ENCODE data around the gene GNG3.
"Not testable (repeated sequence)": the region's sequence is repeated elsewhere in the genome, so short reads cannot be mapped to it uniquely, and the experiment has no call there.

Gene GNG3

DNA sequence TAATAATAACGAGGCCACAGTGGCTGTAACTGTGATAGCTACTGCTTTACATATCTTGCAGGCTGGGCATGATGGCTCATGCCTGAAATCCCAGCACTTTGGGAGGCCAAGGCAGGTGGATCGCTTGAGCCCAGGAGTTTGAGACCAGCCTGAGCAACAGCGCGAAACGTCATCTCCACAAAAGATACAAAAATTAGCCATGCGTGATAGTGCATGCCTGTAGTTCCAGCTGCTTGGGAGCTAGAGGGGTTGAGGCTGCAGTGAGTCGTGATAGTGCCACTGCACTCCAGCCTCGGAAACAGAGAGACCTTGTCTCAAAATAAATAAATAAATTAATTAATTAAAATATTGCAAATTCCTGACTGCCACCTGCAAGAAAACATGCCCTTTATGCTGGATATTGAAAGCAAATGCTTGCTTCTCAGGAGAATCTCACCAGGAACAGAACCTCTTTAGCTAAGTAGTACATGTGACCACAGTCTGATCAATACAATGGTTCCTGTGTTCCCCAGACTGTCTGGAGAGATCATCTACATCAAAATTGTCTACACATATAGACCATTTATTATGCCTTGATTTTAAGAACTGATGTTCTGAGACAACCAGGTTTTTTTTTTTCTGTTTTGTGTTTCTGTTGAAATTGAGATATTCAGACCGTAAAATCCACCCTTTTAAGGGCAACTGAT lies 40.1 kb downstream of the GNG3 start:
- no peak for DNase-seq (ENCODE audit: low read depth)
- TF ChIP-seq, protein P1, sequence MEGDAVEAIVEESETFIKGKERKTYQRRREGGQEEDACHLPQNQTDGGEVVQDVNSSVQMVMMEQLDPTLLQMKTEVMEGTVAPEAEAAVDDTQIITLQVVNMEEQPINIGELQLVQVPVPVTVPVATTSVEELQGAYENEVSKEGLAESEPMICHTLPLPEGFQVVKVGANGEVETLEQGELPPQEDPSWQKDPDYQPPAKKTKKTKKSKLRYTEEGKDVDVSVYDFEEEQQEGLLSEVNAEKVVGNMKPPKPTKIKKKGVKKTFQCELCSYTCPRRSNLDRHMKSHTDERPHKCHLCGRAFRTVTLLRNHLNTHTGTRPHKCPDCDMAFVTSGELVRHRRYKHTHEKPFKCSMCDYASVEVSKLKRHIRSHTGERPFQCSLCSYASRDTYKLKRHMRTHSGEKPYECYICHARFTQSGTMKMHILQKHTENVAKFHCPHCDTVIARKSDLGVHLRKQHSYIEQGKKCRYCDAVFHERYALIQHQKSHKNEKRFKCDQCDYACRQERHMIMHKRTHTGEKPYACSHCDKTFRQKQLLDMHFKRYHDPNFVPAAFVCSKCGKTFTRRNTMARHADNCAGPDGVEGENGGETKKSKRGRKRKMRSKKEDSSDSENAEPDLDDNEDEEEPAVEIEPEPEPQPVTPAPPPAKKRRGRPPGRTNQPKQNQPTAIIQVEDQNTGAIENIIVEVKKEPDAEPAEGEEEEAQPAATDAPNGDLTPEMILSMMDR (conservative IDR thresholded peaks at IDR 0.05; ENCODE audit: control insufficient read depth, insufficient read depth, low read depth, low read length), result no peak
- no peak overlapping the region for H3K4me3 ChIP-seq (ENCODE audit: control insufficient read depth, low read depth, low read length)

DNA sequence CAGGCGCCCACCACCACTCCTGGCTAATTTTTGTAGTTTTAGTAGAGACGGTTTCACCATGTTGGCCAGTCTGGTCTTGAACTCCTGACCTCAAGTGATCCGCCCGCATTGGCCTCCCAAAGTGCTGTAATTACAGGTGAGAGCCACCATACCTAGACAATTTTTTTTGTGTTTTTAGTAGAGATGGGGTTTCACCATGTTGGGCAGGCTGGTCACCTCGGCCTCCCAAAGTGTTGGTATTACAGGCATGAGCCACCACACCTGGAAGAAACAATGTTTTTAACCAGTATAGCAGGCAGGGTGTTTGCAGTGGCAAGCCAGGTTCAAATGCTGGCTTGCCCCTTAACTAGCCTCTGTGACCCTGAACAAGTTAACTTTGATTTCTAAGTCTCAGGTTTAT lies 42.5 kb downstream of the GNG3 start:
- DNase-seq (ENCODE audit: low read depth); H3K4me3 ChIP-seq (ENCODE audit: control insufficient read depth, low read depth, low read length): not testable (repeated sequence)

DNA sequence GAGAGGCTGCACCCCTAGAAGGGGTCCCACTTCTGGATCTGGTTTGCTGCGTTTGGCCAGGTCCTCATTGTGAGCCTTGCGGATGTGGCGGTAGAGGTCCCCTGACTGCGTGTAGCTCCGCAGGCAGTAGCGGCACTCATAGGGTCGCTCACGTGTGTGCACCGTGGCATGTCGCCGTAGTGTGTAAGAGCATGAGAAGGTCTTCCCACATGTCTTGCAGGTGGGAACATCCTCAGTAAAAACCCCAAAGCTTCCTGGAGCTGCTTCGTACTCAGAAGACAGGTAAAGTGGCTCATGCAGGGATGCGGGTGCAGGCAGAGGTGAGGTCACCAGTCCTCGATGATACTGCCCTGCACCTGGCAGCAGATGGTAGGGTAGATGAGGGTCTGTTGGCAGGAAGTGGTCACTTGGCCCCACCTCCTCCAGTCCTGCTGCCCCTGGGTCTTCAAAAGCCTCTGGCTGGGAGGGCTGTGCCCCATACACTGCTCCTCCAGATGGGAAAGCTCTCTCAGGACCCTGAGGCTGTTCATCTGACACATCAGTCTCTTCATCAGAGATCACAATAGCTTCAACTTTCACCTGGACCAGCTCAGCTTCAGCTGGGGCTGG lies 44.8 kb downstream of the GNG3 start:
- TF ChIP-seq, protein P1 (conservative IDR thresholded peaks at IDR 0.05; ENCODE audit: control insufficient read depth, insufficient read depth, low read depth, low read length), result no peak
- DNase-seq (ENCODE audit: low read depth), result no peak
- H3K4me3 ChIP-seq (ENCODE audit: control insufficient read depth, low read depth, low read length), result no peak overlapping the region

DNA sequence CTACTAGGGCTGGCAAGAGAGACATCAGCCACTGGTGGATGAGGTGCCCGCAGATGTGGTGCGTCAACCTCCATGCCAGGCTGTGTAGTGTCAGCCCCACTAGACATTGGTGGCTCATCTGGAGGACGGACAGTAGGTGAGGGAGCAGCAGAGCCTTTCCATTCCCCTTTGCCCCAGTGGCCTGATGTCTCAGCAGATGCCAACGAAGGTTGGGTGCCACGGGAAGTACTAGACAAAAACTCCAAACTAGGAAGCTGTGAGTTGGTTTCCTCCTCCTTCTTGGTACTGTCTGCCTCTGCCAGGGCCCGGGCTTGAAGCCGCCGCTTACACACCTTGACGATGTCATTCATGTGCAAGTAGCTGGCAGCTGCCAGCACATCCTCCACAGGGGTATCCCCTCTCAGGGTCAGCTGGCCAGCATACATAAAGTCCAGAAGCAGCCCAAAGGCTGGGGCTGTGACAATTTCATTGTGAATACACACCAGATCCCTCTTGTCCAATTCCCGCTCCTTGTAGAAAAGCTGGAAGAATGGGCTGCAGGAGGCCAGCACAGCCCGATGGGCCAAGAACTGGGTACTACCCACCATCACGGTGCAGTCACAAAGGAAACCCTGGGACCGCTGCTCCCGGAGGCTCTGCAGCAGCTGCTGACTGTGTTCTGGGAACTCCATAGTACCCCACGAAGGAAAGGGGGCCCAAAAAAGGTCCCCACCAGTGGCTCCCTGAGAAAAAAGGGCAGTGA lies 45.7 kb downstream of the GNG3 start:
- TF ChIP-seq, protein P1 (conservative IDR thresholded peaks at IDR 0.05; ENCODE audit: control insufficient read depth, insufficient read depth, low read depth, low read length), result no peak
- DNase-seq (ENCODE audit: low read depth), result no peak
- H3K4me3 ChIP-seq (ENCODE audit: control insufficient read depth, low read depth, low read length), result peak overlapping the region; percentile 97

DNA sequence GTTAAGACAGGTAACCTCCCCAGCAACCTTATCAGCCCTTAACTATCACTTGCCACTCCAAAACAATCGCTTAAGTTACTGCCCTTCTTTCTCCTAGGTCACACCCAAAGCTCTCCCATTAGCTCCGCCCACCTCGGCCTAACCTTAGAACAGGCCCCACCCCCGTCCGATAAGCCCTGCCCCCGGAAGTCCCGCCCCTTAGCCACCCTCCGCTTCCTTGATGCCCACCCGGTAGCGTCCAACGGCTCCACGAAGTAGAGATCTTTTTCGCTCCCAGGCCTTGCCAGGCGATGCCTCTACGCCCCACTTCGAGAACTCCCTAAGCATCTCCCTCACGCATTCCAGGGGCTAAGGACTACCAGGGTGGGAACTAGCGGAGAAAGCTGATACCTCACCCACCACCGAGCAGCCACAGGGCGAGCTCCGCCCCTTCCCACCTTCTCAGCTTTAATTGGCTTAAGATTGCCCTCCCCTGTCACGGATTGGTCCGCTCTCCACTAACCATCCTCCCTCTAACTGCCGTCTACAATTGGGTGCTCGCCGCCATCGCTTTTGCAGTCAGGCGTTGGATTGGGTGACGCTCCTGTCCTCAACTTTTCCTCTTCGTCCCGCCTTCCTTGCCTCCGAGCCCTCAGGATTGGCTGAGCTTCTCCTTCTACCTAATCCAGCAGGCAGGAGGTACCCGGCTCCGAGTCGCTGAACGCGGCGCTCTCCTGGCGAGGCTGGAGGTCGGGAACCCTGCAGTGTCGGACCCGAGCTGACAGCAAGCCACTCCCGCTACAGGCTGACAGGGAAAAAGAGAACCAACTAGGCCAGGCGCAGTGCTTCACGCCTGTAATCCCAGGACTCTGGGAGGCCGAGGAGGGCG lies 46.5 kb downstream of the GNG3 start, which contains the start of gene ZBTB3:
Gene ZBTB3 (minus strand): TSS at position 425 of the 868 bp plus-strand sequence. CDS start 496 bp downstream, outside the sequence.
- TF ChIP-seq, protein P1 (conservative IDR thresholded peaks at IDR 0.05; ENCODE audit: control insufficient read depth, insufficient read depth, low read depth, low read length), result no peak
- H3K4me3 ChIP-seq (ENCODE audit: control insufficient read depth, low read depth, low read length), result peak within 1 kb of the TSS; percentile 97
- peak; percentile 99 for DNase-seq (ENCODE audit: low read depth)

DNA sequence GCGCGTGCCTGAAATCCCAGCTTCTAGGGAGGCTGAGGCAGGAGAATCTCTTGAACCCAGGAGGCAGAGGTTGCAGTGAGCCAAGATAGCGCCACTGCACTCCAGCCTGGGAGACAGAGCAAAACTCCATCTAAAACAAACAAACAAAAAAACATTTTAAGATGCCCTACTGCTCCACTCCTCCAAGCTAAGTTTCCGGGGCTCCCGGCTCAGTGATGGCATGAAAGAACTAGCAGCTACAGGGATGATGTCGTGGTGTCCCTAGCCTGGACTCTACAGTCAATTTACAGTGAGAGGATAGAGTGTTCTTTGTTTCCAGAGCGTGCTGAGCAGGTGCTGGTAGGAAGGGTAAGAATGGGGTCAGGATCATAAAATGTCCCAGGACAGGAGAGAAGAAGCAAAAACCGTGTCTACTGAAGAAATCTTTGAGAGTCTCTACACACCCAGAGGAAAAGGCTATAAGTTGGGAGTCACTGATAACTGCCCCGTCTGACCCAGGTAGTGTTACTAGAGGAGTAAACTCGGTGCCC lies 47.7 kb downstream of the GNG3 start:
- TF ChIP-seq, protein P1 (conservative IDR thresholded peaks at IDR 0.05; ENCODE audit: control insufficient read depth, insufficient read depth, low read depth, low read length), result no peak
- no peak overlapping the region for H3K4me3 ChIP-seq (ENCODE audit: control insufficient read depth, low read depth, low read length)
- DNase-seq (ENCODE audit: low read depth), result no peak

Measured in fibroblast of mammary gland (primary cell).